ENCODE results near the gene CAPNS2. TPM values are rescaled to one million over a fixed set of nuclear protein-coding genes. Genes with fewer than 3 reads are reported as not detected.
A peak's percentile ranks its signal among the peaks of the same experiment; 100 is the strongest.

Gene CAPNS2
- total RNA-seq, 1 experiment from 2014 or later = not detected

GRCh38 chr16:55527885-55528284, 38.6 kb upstream of the CAPNS2 start:
- CTCF ChIA-PET = interaction anchor here (1.3 kb wide), 1 partner anchor 63 kb away, joined by 3 read pairs; no protein-coding TSS in a partner anchor
- peaks cover 15% of the 10 kb centered on the region for H3K4me1 Mint-ChIP-seq (ENCODE audit: low read depth, unreplicated experiment)

GRCh38 chr16:55529018-55529417, 37.5 kb upstream of the CAPNS2 start:
- Histone ChIP-seq H3K27me3 (replicated peaks; ENCODE audit: control insufficient read depth, insufficient read depth, low read length) (no peaks in the 10 kb centered on the region), H3K4me1 (peaks cover 34% of the 10 kb centered on the region), H3K9me3 (no peaks in the 10 kb centered on the region), H3K36me3 (ENCODE audit: control insufficient read depth, insufficient read depth, low read length) (no peaks in the 10 kb centered on the region; the same call in 1 of the 2 replicates), H3K4me3 (ENCODE audit: low read depth, low read length) (no peak overlapping the region)
- Mint-ChIP-seq H3K4me1 (ENCODE audit: low read depth, unreplicated experiment) (peaks cover 15% of the 10 kb centered on the region), H3K36me3 (ENCODE audit: insufficient read depth, unreplicated experiment) (peaks cover 6% of the 10 kb centered on the region), H3K27me3 (ENCODE audit: insufficient read depth, unreplicated experiment) (no peaks in the 10 kb centered on the region), H3K9me3 (ENCODE audit: unreplicated experiment) (no peaks in the 10 kb centered on the region), H3K27ac (ENCODE audit: unreplicated experiment) (peak overlapping the region; percentile 64), H3K4me3 (ENCODE audit: unreplicated experiment) (no peak overlapping the region)
- BruUV-seq (replicated peaks) = no TSS peak
- TF ChIP-seq, protein P1, sequence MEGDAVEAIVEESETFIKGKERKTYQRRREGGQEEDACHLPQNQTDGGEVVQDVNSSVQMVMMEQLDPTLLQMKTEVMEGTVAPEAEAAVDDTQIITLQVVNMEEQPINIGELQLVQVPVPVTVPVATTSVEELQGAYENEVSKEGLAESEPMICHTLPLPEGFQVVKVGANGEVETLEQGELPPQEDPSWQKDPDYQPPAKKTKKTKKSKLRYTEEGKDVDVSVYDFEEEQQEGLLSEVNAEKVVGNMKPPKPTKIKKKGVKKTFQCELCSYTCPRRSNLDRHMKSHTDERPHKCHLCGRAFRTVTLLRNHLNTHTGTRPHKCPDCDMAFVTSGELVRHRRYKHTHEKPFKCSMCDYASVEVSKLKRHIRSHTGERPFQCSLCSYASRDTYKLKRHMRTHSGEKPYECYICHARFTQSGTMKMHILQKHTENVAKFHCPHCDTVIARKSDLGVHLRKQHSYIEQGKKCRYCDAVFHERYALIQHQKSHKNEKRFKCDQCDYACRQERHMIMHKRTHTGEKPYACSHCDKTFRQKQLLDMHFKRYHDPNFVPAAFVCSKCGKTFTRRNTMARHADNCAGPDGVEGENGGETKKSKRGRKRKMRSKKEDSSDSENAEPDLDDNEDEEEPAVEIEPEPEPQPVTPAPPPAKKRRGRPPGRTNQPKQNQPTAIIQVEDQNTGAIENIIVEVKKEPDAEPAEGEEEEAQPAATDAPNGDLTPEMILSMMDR (IDR thresholded peaks at IDR 0.05; ENCODE audit: insufficient read depth in 1 of 2, low read depth in 1 of 2, low read length in 1 of 2, severe bottlenecking in 1 of 2, unreplicated experiment in 1 of 2) = no peak
- ChIA-PET CTCF (interaction anchor here (1.3 kb wide), 1 partner anchor 64 kb away, joined by 3 read pairs; no protein-coding TSS in a partner anchor), POLR2A (no interaction called here)
- intact Hi-C loops (cut with micrococcal nuclease; ENCODE audit: unreplicated experiment) = no loop called here
- DNase-seq = no peak

More at GRCh38 chr16:55527885-55528284, 38.6 kb upstream of the CAPNS2 start:
- Histone ChIP-seq H3K4me3 (ENCODE audit: low read depth, low read length) (no peak overlapping the region), H3K9me3 (no peaks in the 10 kb centered on the region; the same call in 1 of the 2 replicates), H3K36me3 (ENCODE audit: control insufficient read depth, insufficient read depth, low read length) (no peaks in the 10 kb centered on the region; the same call in 1 of the 2 replicates), H3K4me1 (peaks cover 34% of the 10 kb centered on the region), H3K27me3 (replicated peaks; ENCODE audit: control insufficient read depth, insufficient read depth, low read length) (no peaks in the 10 kb centered on the region)
- POLR2A ChIA-PET = no interaction called here
- BruUV-seq (replicated peaks) = no TSS peak
- intact Hi-C loops (cut with micrococcal nuclease; ENCODE audit: unreplicated experiment) = no loop called here
- no peaks in the 10 kb centered on the region for H3K9me3 Mint-ChIP-seq (ENCODE audit: unreplicated experiment)
- H3K4me3 Mint-ChIP-seq (ENCODE audit: unreplicated experiment) = no peak overlapping the region
- no peak overlapping the region for H3K27ac Mint-ChIP-seq (ENCODE audit: unreplicated experiment)
- DNase-seq = no peak
- no peaks in the 10 kb centered on the region for H3K27me3 Mint-ChIP-seq (ENCODE audit: insufficient read depth, unreplicated experiment)
- peaks cover 6% of the 10 kb centered on the region for H3K36me3 Mint-ChIP-seq (ENCODE audit: insufficient read depth, unreplicated experiment)
- TF ChIP-seq, protein P1 (IDR thresholded peaks at IDR 0.05; ENCODE audit: insufficient read depth in 1 of 2, low read depth in 1 of 2, low read length in 1 of 2, severe bottlenecking in 1 of 2, unreplicated experiment in 1 of 2) = no peak

DNA sequence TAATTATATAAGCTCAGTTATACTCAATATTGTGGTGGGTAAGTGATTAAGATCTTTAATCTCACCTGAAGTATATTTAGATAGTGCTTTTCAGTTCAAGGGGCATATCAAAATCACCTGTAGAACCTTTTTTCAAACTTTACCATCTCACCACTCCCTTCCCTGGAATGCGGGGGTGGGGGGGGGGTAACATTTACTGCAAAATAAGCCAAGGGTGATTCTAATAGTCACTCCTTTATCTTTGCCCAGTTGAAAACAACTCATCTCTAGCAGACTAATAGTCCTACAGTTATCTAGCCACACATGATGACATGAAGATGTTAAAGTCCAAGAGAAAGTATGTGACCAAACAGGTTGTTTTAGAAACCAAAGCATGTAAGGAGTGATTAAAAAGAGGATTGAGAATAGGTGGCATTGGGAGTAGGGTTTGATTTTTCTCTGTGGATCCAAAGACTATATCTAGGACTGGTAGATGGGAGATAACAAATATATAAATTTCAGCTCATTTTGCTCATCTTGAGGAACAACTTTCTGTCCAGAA, 36.1 kb upstream of the CAPNS2 start:
- H3K36me3 Mint-ChIP-seq (ENCODE audit: insufficient read depth, unreplicated experiment) = peaks cover 6% of the 10 kb centered on the region
- H3K4me1 Mint-ChIP-seq (ENCODE audit: low read depth, unreplicated experiment) = peaks cover 15% of the 10 kb centered on the region
- Histone ChIP-seq H3K4me1 (peaks cover 34% of the 10 kb centered on the region), H3K4me3 (ENCODE audit: low read depth, low read length) (no peak overlapping the region), H3K36me3 (ENCODE audit: control insufficient read depth, insufficient read depth, low read length) (no peaks in the 10 kb centered on the region; the same call in 1 of the 2 replicates), H3K9me3 (no peaks in the 10 kb centered on the region), H3K27me3 (replicated peaks; ENCODE audit: control insufficient read depth, insufficient read depth, low read length) (no peaks in the 10 kb centered on the region)
- ChIA-PET CTCF (no interaction called here), POLR2A (no interaction called here)
- DNase-seq = peak; percentile 65 to 84
- H3K4me3 Mint-ChIP-seq (ENCODE audit: unreplicated experiment) = peak overlapping the region; percentile 63
- peak overlapping the region; percentile 82 for H3K27ac Mint-ChIP-seq (ENCODE audit: unreplicated experiment)
- no peaks in the 10 kb centered on the region for H3K27me3 Mint-ChIP-seq (ENCODE audit: insufficient read depth, unreplicated experiment)
- no TSS peak for BruUV-seq (replicated peaks)
- TF ChIP-seq, protein P1 (IDR thresholded peaks at IDR 0.05; ENCODE audit: insufficient read depth in 1 of 2, low read depth in 1 of 2, low read length in 1 of 2, severe bottlenecking in 1 of 2, unreplicated experiment in 1 of 2) = no peak
- intact Hi-C loops (cut with micrococcal nuclease; ENCODE audit: unreplicated experiment) = loop anchor here (1.0 kb wide), 2 partner anchors 21 to 65 kb away; partner anchors contain the start of gene LPCAT2
- H3K9me3 Mint-ChIP-seq (ENCODE audit: unreplicated experiment) = no peaks in the 10 kb centered on the region

Data from Caco-2 (cell line).